GM18951 (cell line): ENCODE data around the gene CYP19A1.

Experiments used
- POLR2A ChIP-seq: IDR thresholded peaks from 4 replicates; pipeline ENCODE4 v1.6.1; 2011; ENCODE audit warnings: mild to moderate bottlenecking; ENCODE audit not compliant: insufficient read length, insufficient read depth; ENCODE audit errors: extremely low read depth
- in situ Hi-C: fragments of 300-500 bp; cut with MboI; formaldehyde crosslinking; loops from one replicate; pipeline ENCODE4 v1.12.0; 2022; ENCODE audit warnings: low sequenced_read_pairs, mixed read lengths, inconsistent platforms; ENCODE audit not compliant: unreplicated experiment

CYP19A1 gene

GRCh38 chr15:51313644-51314280, 24.6 kb downstream of the CYP19A1 start:
- in situ Hi-C loops = no loop called here
- no peak for TF ChIP-seq POLR2A

- TF ChIP-seq POLR2A = no peak
- in situ Hi-C loops = no loop called here
Measured at GRCh38 chr15:51313074-51313393, 25.4 kb downstream of the CYP19A1 start.

- no peak for TF ChIP-seq POLR2A
- in situ Hi-C loops = no loop called here
Measured at GRCh38 chr15:51312166-51313073, 26.0 kb downstream of the CYP19A1 start.

GRCh38 chr15:51311510-51311909, 26.9 kb downstream of the CYP19A1 start:
- TF ChIP-seq POLR2A = no peak
- in situ Hi-C loops = no loop called here

GRCh38 chr15:51310064-51310463, 28.3 kb downstream of the CYP19A1 start:
- no peak for TF ChIP-seq POLR2A
- in situ Hi-C loops = no loop called here

- in situ Hi-C loops = no loop called here
- TF ChIP-seq POLR2A = no peak
Measured at GRCh38 chr15:51307811-51308210, 30.6 kb downstream of the CYP19A1 start.

GRCh38 chr15:51307325-51307724, 31.1 kb downstream of the CYP19A1 start:
- in situ Hi-C loops = no loop called here
- TF ChIP-seq POLR2A = no peak

GRCh38 chr15:51303462-51303980, 34.9 kb downstream of the CYP19A1 start:
- no peak for TF ChIP-seq POLR2A
- in situ Hi-C loops = no loop called here

GRCh38 chr15:51302480-51302879, 35.9 kb downstream of the CYP19A1 start:
- no peak for TF ChIP-seq POLR2A

GRCh38 chr15:51299187-51300015, 39.0 kb downstream of the CYP19A1 start:
- in situ Hi-C loops = loop anchor here (10.0 kb wide), 1 partner anchor 85 kb away; no protein-coding TSS in a partner anchor
- no peak for TF ChIP-seq POLR2A

More at GRCh38 chr15:51302480-51302879, 35.9 kb downstream of the CYP19A1 start:
- in situ Hi-C loops = no loop called here

- no peak for TF ChIP-seq POLR2A
- in situ Hi-C loops = loop anchor here (10.0 kb wide), 1 partner anchor 86 kb away; no protein-coding TSS in a partner anchor
Measured at GRCh38 chr15:51298620-51299019, 39.8 kb downstream of the CYP19A1 start.

- no peak for TF ChIP-seq POLR2A
Measured at GRCh38 chr15:51290720-51291119, 47.7 kb downstream of the CYP19A1 start.

GRCh38 chr15:51289290-51289689, 49.1 kb downstream of the CYP19A1 start:
- TF ChIP-seq POLR2A = no peak
- in situ Hi-C loops = no loop called here

More at GRCh38 chr15:51290720-51291119, 47.7 kb downstream of the CYP19A1 start:
- in situ Hi-C loops = loop anchor here (10.0 kb wide), 1 partner anchor 94 kb away; no protein-coding TSS in a partner anchor
